Retinal pigment epithelial cell (primary cell): ENCODE measurements around the gene RPL15.
A peak's percentile ranks its signal among the peaks of the same experiment; 100 is the strongest.

Experiments
- DNase-seq: peaks from one replicate; pipeline ENCODE4 v3.0.0-alpha.2; 2010; ENCODE audit warnings: low read depth
- H3K4me3 ChIP-seq: 2 replicates; pipeline ENCODE4 v1.5.1; 2011; ENCODE audit warnings: mild to moderate bottlenecking, low read length, control low read depth, moderate library complexity
- TF ChIP-seq, protein P1 (sequence below): conservative IDR thresholded peaks from 2 replicates; pipeline ENCODE4 v1.5.1; 2011; ENCODE audit warnings: low read depth, low read length, control low read depth, inconsistent platforms

RPL15 gene

DNA sequence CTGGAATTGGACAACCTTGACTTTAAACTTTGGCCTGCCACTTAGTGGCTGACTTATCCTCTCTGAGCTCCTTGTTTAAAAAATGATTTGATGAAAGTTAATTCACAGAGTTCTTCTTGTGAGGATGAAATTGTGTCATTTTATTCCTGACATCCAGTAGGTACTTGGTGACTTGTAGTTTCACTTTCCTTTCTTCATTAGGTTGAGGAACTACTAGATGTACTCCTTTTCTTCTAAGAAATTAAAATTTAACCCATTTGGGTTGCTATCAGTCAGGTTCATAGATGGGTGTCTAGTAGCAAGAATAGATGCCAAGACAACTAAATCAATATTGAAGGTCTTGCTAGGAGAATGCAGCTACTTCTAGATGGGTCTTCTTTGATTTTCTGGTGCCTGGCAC, 33.4 kb downstream of the RPL15 start:
- DNase-seq: no peak
- H3K4me3 ChIP-seq: no peak overlapping the region
- TF ChIP-seq, protein P1, sequence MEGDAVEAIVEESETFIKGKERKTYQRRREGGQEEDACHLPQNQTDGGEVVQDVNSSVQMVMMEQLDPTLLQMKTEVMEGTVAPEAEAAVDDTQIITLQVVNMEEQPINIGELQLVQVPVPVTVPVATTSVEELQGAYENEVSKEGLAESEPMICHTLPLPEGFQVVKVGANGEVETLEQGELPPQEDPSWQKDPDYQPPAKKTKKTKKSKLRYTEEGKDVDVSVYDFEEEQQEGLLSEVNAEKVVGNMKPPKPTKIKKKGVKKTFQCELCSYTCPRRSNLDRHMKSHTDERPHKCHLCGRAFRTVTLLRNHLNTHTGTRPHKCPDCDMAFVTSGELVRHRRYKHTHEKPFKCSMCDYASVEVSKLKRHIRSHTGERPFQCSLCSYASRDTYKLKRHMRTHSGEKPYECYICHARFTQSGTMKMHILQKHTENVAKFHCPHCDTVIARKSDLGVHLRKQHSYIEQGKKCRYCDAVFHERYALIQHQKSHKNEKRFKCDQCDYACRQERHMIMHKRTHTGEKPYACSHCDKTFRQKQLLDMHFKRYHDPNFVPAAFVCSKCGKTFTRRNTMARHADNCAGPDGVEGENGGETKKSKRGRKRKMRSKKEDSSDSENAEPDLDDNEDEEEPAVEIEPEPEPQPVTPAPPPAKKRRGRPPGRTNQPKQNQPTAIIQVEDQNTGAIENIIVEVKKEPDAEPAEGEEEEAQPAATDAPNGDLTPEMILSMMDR: no peak

DNA sequence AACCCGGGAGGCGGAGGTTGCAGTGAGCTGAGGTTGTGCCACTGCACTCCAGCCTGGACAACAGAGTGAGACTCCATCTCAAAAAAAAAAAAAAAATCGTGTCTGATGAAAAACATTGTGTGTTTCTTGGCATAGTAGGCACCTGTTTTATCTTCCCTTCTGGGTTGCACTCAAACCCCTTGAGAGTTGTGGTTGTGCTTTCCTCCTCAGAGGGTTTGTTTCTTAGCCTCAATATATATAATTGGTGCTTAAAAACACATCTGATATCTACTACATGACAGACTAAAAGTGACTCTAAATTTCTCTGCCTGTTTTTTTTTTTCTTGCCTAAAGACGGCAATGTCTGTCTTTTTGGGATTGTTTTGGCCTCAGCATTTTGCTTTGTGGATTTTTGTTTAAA, 35.7 kb downstream of the RPL15 start:
- no peak overlapping the region for H3K4me3 ChIP-seq
- TF ChIP-seq, protein P1: no peak
- no peak for DNase-seq

DNA sequence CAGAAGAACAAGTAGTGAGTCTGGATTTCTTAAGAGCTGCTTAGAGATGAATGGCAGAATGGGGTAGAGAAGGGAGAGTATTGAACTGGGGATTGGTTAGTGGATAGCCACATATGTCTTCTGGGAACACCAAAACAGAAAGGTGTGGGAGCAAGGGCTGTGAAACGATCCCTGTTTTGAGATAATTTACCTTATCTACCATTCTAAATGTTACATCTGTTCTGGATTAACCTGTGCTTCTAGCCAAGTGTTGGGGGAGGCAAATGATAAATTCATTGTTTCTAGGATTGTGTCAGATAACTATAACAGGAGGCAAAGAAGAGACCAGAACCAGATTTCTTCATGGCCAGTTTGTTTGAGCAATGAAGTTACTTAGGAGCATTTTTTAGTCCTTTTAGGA, 36.6 kb downstream of the RPL15 start:
- H3K4me3 ChIP-seq: no peak overlapping the region
- no peak for DNase-seq
- TF ChIP-seq, protein P1: no peak

DNA sequence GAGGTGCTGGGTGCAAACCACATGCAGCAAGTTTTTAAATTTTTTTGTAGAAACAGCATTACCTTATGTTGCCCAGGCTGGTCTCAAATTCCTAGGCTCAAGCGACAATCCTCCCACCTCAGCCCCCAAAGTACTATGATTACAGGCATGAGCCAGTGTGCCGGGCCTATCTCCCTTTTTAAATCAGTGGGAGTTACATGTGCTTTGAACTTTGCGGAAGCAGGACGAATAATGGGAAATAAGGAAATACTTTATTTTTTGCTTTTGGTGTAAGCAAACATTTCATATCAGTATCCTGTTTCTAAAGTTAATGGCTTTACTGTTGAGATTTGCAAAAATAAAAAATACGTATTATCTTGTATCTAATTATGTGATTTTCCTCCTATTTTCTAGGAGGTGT, 37.2 kb downstream of the RPL15 start:
- DNase-seq: no peak
- TF ChIP-seq, protein P1: no peak
- no peak overlapping the region for H3K4me3 ChIP-seq

DNA sequence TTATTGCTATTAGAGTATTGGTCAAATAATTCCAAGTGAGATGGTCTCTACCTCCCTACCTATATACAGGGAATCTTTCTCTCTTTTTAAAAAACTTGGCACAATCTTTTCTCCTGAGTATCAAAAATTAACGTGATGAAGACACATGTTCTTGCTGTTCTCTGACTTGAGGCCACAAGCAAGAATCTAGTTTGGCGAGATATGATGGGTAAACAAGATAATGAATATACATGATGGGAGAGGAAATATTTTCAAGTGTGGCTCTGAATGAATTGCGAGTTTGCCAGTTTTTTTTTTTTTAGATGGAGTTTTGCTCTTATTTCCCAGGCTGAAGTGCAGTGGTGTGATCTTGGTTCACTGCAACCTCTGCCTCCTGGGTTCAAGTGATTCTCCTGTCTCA, 39.8 kb downstream of the RPL15 start:
- TF ChIP-seq, protein P1: no peak
- DNase-seq: no peak
- no peak overlapping the region for H3K4me3 ChIP-seq

DNA sequence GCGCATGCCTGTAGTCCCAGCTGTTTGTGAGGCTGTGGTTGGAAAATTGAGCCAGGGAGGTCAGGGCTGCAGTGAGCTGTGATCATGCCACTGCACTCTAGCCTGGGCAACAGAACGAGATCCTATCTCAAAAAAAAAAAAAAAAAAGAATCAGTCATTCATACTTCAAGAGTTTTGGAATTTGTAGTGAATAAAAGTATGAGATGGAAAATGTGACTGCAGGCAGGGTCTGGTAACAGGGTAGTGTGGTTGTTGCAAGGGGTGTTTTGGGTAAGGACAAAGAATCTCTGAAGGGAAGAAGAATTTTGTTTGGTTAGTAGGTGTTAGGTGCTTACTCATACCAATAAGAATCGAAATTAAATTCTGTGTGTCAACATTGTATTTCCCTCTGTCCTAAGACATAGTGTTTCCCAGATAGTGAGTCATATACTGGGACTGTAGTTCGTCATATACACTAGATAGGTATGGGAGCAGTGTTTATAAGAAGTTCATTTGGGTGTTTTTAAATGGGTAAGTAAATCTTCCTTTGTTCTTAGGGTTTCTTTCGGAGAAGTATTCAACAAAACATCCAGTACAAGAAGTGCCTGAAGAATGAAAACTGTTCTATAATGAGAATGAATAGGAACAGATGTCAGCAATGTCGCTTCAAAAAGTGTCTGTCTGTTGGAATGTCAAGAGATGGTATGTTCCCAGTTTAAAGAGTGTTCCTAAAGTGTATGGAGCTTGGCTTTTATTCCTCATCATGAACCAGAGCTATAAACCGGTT, 42.4 kb downstream of the RPL15 start:
- TF ChIP-seq, protein P1: no peak
- DNase-seq: peak; percentile 47
- no peak overlapping the region for H3K4me3 ChIP-seq

DNA sequence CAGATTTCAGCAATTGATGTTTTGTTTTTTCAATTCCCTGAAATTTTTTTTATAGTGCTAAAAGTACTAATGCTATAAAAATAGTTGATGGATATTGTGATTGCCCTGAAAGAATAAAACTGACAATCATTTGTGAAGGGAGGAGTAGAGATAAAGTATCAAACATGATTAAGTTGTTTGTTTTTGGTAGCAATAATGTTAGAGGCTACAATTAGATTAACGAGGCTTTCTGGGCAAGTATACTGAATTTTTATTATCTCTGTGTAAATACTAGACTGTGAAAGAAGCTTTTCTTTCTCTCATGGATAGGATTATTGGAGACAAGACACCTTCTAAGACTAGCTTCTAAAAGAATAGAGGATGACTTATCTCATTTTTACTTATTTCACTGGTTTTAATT, 43.7 kb downstream of the RPL15 start:
- no peak for DNase-seq
- H3K4me3 ChIP-seq: no peak overlapping the region
- TF ChIP-seq, protein P1: no peak
